Smooth muscle cell (in vitro differentiated cells): ENCODE measurements around the gene FAF2. TPM values are rescaled to one million over a fixed set of nuclear protein-coding genes. Genes with fewer than 3 reads are reported as not detected.

Experiments
- DNase-seq: peaks from one replicate; lab custom pipeline; 2025; ENCODE audit not compliant: unreplicated experiment; lab: John Stamatoyannopoulos, UW
- H2AFZ ChIP-seq: fragments of 200-600 bp; sonication (generic); 2 replicates; pipeline ENCODE4 v1.6.0; 2016; ENCODE audit warnings: antibody characterized with exemption, low read depth, mild to moderate bottlenecking
- H3F3A ChIP-seq: fragments of 200-600 bp; sonication (generic); 2 replicates; pipeline ENCODE4 v1.6.0; 2017; ENCODE audit warnings: antibody characterized with exemption, low read depth
- H3K27ac ChIP-seq: fragments of 200-600 bp; sonication (generic); 2 replicates; pipeline ENCODE4 v1.5.1; 2016; ENCODE audit warnings: low read depth, mild to moderate bottlenecking
- H3K27me3 ChIP-seq: fragments of 200-600 bp; sonication (generic); 2 replicates; pipeline ENCODE4 v1.6.1; 2016; ENCODE audit warnings: low read depth, mild to moderate bottlenecking
- H3K36me3 ChIP-seq: fragments of 200-600 bp; sonication (generic); 2 replicates; pipeline ENCODE4 v1.5.1; 2016; ENCODE audit warnings: low read depth
- H3K4me1 ChIP-seq: fragments of 200-600 bp; sonication (generic); 2 replicates; pipeline ENCODE4 v1.5.1; 2016; ENCODE audit warnings: low read depth
- H3K4me2 ChIP-seq: fragments of 200-600 bp; sonication (generic); 2 replicates; pipeline ENCODE4 v1.6.0; 2016; ENCODE audit warnings: mild to moderate bottlenecking
- H3K4me3 ChIP-seq: fragments of 200-600 bp; sonication (generic); 2 replicates; pipeline ENCODE4 v1.5.1; 2016; ENCODE audit warnings: mild to moderate bottlenecking
- H3K79me2 ChIP-seq: fragments of 200-600 bp; sonication (generic); 2 replicates; pipeline ENCODE4 v1.6.0; 2016; ENCODE audit warnings: low read depth, mild to moderate bottlenecking
- H3K9ac ChIP-seq: fragments of 200-600 bp; sonication (generic); 2 replicates; pipeline ENCODE4 v1.6.0; 2016; ENCODE audit warnings: low read depth
- H3K9me3 ChIP-seq: fragments of 200-600 bp; sonication (generic); replicated peaks from 2 replicates; pipeline ENCODE4 v1.5.1; 2016; ENCODE audit warnings: low read depth
- H4K20me1 ChIP-seq: fragments of 200-600 bp; sonication (generic); 2 replicates; pipeline ENCODE4 v1.6.0; 2016; ENCODE audit warnings: low read depth
- CTCF ChIP-seq: fragments of 200-600 bp; sonication (generic); IDR thresholded peaks from 2 replicates; pipeline ENCODE4 v1.5.1; 2017; ENCODE audit warnings: borderline replicate concordance, mild to moderate bottlenecking, antibody characterized with exemption; ENCODE audit not compliant: insufficient read depth, poor library complexity, severe bottlenecking
- WGBS: methylation state at CpG from one replicate; pipeline ENCODE4 v1.1.7; 2016; ENCODE audit warnings: low lambda C conversion rate; 5-methylcytosine and 5-hydroxymethylcytosine counted together
- polyA plus RNA-seq: library from polyadenylated mRNA; unstranded; fragments of >200 nt; fragmentation: Nextera tagmentation; extraction: Ambion mirVana; gene quantifications from 2 replicates; pipeline ENCODE4 v1.2.1, GENCODE V29; 2016
- total RNA-seq: library from RNA; depleted of rRNA; stranded (reverse); fragments of >200 nt; gene quantifications from 2 replicates; pipeline ENCODE4 v1.2.3, GENCODE V29; 2014

The FAF2 gene
- total and polyA plus RNA-seq, 2 experiments from 2014 or later, result 38.2 to 51.3 TPM

GRCh38 chr5:176507911-176508310, 59.7 kb downstream of the FAF2 start:
- no peak for TF ChIP-seq CTCF
- WGBS, result 100% methylated on average over 2 of the region's 2 CpGs
- Histone ChIP-seq H3K79me2 (no peaks in the 10 kb centered on the region), H3F3A (no peaks in the 10 kb centered on the region), H4K20me1 (no peaks in the 10 kb centered on the region), H2AFZ (no peak overlapping the region), H3K36me3 (peaks cover 15% of the 10 kb centered on the region), H3K4me1 (no peaks in the 10 kb centered on the region), H3K9ac (no peak overlapping the region), H3K9me3 (no peaks in the 10 kb centered on the region), H3K27ac (no peak overlapping the region), H3K4me3 (no peak overlapping the region), H3K4me2 (no peak overlapping the region), H3K27me3 (no peaks in the 10 kb centered on the region)
- DNase-seq, result no peak

- Histone ChIP-seq H3K27ac (no peak overlapping the region), H3K36me3 (peaks cover 15% of the 10 kb centered on the region)
- DNase-seq, result no peak
Measured at GRCh38 chr5:176508603-176509002, 60.4 kb downstream of the FAF2 start.

GRCh38 chr5:176513788-176514187, 65.6 kb downstream of the FAF2 start:
- no peak for TF ChIP-seq CTCF
- Histone ChIP-seq H2AFZ (no peak overlapping the region), H3F3A (no peaks in the 10 kb centered on the region), H3K27ac (no peak overlapping the region), H3K4me1 (no peaks in the 10 kb centered on the region), H4K20me1 (no peaks in the 10 kb centered on the region), H3K9me3 (no peaks in the 10 kb centered on the region), H3K27me3 (no peaks in the 10 kb centered on the region), H3K36me3 (no peaks in the 10 kb centered on the region), H3K79me2 (no peaks in the 10 kb centered on the region), H3K4me3 (no peak overlapping the region), H3K4me2 (no peak overlapping the region), H3K9ac (no peak overlapping the region)
- 90% methylated on average over 12 of the region's 12 CpGs for WGBS
- no peak for DNase-seq

More at GRCh38 chr5:176508603-176509002, 60.4 kb downstream of the FAF2 start:
- no peaks in the 10 kb centered on the region for H4K20me1 ChIP-seq
- no peak overlapping the region for H3K4me2 ChIP-seq
- H3K9me3 ChIP-seq, result no peaks in the 10 kb centered on the region
- TF ChIP-seq CTCF, result no peak
- no peak overlapping the region for H2AFZ ChIP-seq
- 81% methylated on average over 4 of the region's 4 CpGs for WGBS
- H3K27me3 ChIP-seq, result no peaks in the 10 kb centered on the region
- H3K9ac ChIP-seq, result no peak overlapping the region
- no peaks in the 10 kb centered on the region for H3K79me2 ChIP-seq
- H3F3A ChIP-seq, result no peaks in the 10 kb centered on the region
- H3K4me3 ChIP-seq, result no peak overlapping the region
- no peaks in the 10 kb centered on the region for H3K4me1 ChIP-seq

GRCh38 chr5:176514244-176514950, 66.2 kb downstream of the FAF2 start:
- Histone ChIP-seq H3K27ac (no peak overlapping the region), H3K4me3 (no peak overlapping the region), H2AFZ (no peak overlapping the region), H3K4me1 (no peaks in the 10 kb centered on the region), H3K27me3 (no peaks in the 10 kb centered on the region), H3F3A (no peaks in the 10 kb centered on the region), H4K20me1 (no peaks in the 10 kb centered on the region), H3K36me3 (no peaks in the 10 kb centered on the region), H3K79me2 (no peaks in the 10 kb centered on the region), H3K4me2 (no peak overlapping the region), H3K9ac (no peak overlapping the region), H3K9me3 (no peaks in the 10 kb centered on the region)
- 92% methylated on average over 11 of the region's 11 CpGs for WGBS
- no peak for DNase-seq
- TF ChIP-seq CTCF, result no peak
